Measurements from ENCODE around the gene PIP5K1B. TPM values are rescaled to one million over a fixed set of nuclear protein-coding genes. Genes with fewer than 3 reads are reported as not detected.

The PIP5K1B gene
- total and polyA plus RNA-seq, 10 of the 15 experiments (the other 5 are each of a cell fraction or from before 2014, with no cell fraction given) = 6.8 to 16.3 (median 10.6) TPM

DNA sequence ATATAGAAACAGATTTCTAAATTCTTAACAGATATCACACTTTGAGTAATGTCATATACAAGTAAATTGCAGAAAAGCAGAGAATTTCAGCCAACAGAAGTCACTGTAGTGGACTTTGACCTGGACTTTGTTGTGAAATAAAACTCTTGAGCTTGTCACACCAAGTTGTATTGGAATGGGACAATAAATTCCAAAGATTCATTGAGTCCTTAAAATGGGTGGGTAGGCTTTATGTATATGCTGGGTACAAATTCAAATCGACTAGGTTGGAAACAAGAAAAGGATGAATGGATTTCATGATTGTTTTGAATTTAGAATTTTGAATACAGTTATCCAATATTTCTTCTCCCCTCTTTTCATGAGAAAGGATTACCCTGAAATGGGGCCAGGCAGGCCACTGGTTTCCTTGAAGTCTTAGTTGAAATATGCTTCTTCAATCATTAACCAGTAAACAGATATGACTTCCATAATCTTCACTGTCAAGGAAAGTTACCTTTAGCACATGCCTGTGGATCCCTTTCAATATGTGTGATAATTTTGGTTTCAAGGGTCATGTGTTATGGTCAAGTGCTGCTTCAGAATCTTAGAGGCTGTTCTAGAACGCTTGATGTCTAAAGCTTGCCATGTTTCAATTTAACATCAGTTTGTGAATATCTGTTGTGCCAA, 25.7 kb downstream of the PIP5K1B start (continued):
- TF ChIP-seq SIN3A (IDR thresholded peaks at IDR 0.05; ENCODE audit: low read depth, low read length) = no peak
- no peak for TF ChIP-seq KDM1A (IDR thresholded peaks at IDR 0.05; ENCODE audit: borderline replicate concordance)
- TF ChIP-seq TAF1 (IDR thresholded peaks at IDR 0.05; ENCODE audit: borderline replicate concordance, low read depth, low read length) = no peak
- no peak for TF ChIP-seq BACH1 (IDR thresholded peaks at IDR 0.05; ENCODE audit: borderline replicate concordance)
- TF ChIP-seq MYB (IDR thresholded peaks at IDR 0.05; ENCODE audit: borderline replicate concordance, low read depth, low read length) = no peak
- no peak for TF ChIP-seq MYC (IDR thresholded peaks at IDR 0.05; ENCODE audit: insufficient read depth, insufficient read length, insufficient replicate concordance, low read length, severe bottlenecking)
- no peak for TF ChIP-seq NKRF (conservative IDR thresholded peaks at IDR 0.05)
- TF ChIP-seq NR2C1 (IDR thresholded peaks at IDR 0.05) = no peak
- no peak for TF ChIP-seq CEBPB (IDR thresholded peaks at IDR 0.05; ENCODE audit: borderline replicate concordance in 1 of 2, low read depth in 2 of 2, low read length in 2 of 2)
- TF ChIP-seq ZBTB4 (CRISPR knock-in tag; IDR thresholded peaks at IDR 0.05) = no peak
- TF ChIP-seq, protein P1, sequence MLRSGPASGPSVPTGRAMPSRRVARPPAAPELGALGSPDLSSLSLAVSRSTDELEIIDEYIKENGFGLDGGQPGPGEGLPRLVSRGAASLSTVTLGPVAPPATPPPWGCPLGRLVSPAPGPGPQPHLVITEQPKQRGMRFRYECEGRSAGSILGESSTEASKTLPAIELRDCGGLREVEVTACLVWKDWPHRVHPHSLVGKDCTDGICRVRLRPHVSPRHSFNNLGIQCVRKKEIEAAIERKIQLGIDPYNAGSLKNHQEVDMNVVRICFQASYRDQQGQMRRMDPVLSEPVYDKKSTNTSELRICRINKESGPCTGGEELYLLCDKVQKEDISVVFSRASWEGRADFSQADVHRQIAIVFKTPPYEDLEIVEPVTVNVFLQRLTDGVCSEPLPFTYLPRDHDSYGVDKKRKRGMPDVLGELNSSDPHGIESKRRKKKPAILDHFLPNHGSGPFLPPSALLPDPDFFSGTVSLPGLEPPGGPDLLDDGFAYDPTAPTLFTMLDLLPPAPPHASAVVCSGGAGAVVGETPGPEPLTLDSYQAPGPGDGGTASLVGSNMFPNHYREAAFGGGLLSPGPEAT (IDR thresholded peaks at IDR 0.05; ENCODE audit: low read depth) = no peak
